ENCODE measurements around the gene NEK10.

Gene NEK10

DNA sequence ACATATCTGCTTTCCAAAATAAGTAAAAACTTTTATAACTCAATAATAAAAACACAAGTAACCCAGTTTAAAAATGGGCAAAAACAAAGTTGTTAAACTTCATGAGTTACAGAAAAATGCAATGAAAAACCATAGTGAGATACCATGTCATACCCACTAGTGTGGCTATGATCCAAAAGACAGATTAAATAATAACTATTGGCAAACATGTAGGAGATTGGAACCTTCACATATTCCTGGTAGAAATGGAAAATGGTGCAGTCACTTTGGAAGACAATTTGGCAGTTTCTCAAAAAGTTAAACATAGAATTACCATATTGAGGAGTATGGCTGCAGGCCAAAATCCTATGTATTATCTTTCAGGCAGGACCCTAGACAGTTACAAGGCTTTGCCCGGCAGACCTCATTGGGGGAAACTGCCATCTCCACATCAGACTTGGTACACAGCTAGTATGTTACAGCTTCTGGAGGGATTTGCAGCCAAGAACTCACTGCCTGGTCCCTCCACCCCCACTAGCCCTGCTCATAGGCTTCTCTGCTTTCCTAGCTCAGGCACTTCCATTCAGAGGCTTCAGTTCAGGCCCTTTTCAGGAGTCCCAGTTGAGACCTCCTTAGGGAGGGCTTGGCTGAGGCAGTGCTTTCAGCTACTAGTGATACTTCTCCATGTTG lies 147.8 kb downstream of the NEK10 start:
- no peak for TF ChIP-seq CTCF (conservative IDR thresholded peaks at IDR 0.05)
- no peak overlapping the region for H3K27ac ChIP-seq

DNA sequence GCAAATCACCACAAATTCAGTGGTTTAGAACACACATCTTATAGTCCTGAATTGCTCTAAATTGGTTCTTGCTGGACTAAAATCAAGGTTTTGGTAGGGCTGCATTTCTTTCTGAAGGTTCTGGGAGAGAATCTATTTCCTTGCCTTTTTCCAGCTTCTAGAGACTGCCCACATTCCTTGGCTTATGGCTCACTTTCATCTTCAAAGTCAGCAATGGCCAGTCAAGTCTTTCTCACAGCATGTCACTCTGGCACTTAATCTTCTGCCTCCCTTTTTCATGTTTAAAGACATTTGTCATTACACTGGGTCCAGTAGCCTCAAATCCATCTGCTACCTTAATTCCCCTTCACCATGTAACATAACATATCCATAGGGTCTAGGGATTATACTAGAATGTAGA lies 149.0 kb downstream of the NEK10 start:
- TF ChIP-seq CTCF (conservative IDR thresholded peaks at IDR 0.05), result no peak
- no peak overlapping the region for H3K27ac ChIP-seq

GRCh38 chr3:27219127-27219845 lies 149.9 kb downstream of the NEK10 start:
- TF ChIP-seq CTCF (conservative IDR thresholded peaks at IDR 0.05), result no peak
- H3K27ac ChIP-seq, result no peak overlapping the region

DNA sequence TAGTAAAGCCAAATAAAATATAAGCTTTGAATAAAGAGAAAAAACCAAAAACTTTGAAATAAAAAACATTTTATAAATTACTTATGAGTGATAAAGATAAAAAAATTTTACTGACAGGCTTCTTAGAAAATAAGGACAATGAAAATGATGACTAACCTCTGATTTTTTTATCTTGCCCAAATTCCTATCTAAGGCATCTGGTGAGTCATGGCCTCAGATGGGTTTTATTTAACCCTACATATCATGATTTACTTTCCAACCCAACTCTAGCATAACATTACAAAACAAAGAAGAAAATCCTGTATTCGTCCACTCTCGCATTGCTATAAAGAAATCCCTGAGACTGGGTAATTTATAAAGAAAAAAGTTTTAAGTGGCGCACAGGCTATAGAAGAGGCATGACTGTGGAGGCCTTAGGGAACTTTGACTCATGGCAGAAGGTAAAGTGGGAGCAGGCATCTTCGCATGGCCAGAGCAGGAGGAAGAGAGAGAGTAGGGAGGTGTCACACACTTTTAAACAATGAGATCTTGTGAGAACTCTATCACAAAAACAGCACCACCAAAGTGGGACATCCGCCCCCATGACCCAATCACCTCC lies 152.1 kb downstream of the NEK10 start:
- H3K27ac ChIP-seq, result no peak overlapping the region

DNA sequence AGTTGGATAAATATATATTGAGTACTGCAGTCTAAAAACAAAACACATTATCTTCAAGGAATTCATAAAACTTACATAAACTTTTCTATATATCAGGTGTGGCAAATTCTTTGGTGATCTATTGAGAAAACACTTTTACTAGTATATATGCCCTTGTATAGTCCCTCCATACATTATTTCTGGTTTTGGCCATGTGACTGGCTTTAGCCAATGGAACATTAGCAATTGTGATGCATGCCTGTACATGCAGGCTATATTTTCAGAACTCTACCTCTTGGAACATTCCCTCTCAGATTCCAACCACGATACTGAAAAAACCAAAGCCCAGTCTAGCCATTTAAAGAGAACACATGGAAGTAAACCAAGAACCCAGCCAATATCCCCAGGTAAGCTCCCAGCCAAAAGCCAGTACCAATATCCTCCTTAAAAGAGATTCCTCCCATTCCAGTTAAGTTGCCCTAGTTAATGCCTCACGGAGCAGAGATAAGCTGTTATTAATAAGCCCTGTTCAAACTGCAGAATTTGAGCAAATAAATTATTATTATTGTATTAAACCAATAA lies 152.8 kb downstream of the NEK10 start:
- TF ChIP-seq CTCF (conservative IDR thresholded peaks at IDR 0.05), result no peak
- no peak overlapping the region for H3K27ac ChIP-seq

More for the DNA sequence above, 152.1 kb downstream of the NEK10 start:
- no peak for TF ChIP-seq CTCF (conservative IDR thresholded peaks at IDR 0.05)

- no peak for TF ChIP-seq CTCF (conservative IDR thresholded peaks at IDR 0.05)
- no peak overlapping the region for H3K27ac ChIP-seq
Measured at GRCh38 chr3:27213450-27213849, 155.7 kb downstream of the NEK10 start.

DNA sequence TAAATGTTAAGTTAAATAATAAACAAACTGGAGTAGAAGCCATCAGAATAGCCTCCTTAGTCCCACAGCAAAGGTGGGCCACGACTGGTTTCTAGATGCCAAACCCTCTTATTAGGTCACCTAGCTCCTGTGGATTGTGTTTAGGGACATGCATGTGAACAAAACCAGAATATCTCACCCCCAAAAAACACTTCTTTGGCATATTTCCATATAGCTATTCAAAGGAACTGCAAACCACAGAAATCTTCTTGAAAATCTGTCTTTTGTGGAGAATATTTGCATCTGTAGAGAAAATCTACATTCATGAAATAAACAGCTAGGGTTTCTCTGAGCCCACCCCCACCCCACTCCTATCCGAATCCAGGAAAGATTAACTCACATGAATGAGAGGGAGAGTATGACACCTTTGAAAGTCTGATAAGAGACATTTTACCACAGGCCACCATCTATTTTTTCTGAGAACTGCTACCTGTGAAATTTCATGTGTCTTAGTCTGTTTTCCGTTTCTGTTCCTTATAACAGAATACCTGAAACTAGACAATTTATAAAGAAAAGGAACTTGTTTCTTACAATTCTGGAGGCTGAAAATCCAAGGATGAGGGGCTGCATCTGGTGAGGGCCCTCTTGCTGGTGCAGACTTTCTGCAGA lies 159.4 kb downstream of the NEK10 start:
- no peak for TF ChIP-seq CTCF (conservative IDR thresholded peaks at IDR 0.05)
- H3K27ac ChIP-seq, result no peak overlapping the region

All from VCaP (cell line).